Vagina (tissue), 2 donors: ENCODE measurements around the gene EIF2B5.

Experiments
- POLR2A ChIP-seq, 2 donors: fragments of 450-650 bp; IDR thresholded peaks; one replicate each; pipeline ENCODE4 v1.6.1; 2017; ENCODE audit warnings: antibody characterized with exemption in 2 of 2, mild to moderate bottlenecking in 2 of 2, moderate library complexity in 2 of 2
- TF ChIP-seq, protein P1 (sequence below), 3 experiments: fragments of 450-650 bp in 2 of 3; fragments of 200-600 bp in 1 of 3; sonication (generic) in 1 of 3; IDR thresholded peaks; one replicate each; pipeline ENCODE4 v1.5.1; 2017 to 2019; ENCODE audit warnings: antibody characterized with exemption in 3 of 3, mild to moderate bottlenecking in 2 of 3, moderate library complexity in 2 of 3

DNA sequence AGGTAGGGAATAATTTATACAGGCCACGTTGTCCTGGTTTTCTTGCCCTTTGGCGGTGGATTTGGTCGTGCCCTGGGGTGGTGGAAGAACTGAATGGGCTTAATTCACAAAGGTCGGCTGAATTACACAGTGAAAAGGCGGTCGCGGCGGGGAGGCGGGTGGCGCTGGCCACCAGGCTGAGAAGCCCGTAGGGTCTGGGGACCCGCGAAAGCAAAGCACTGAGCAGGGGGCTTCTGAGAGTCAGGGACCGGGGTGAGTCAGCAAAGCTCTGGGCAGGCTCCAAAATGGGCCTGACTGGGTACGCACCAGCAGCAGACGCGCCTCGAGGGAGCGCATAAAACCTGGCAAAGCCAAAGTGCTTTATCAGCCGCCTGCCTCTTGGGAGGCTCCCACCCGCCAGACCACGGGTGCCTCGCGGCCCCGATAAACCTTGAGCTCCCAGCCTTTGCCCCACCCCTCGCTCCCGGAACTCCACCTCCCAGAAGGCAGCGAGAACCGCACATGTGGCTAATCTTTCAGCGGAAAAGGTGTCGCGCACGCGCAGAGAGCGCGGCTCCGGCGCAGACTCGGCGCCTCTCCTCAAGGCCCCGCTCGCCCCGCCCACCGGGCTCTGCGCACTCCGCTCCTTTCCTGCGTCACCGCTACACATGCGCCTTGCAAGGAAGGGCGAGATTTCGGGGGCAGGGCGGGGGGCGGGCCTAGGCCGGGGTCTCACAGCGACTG, 50.5 kb downstream of the EIF2B5 start:
- TF ChIP-seq, protein P1, sequence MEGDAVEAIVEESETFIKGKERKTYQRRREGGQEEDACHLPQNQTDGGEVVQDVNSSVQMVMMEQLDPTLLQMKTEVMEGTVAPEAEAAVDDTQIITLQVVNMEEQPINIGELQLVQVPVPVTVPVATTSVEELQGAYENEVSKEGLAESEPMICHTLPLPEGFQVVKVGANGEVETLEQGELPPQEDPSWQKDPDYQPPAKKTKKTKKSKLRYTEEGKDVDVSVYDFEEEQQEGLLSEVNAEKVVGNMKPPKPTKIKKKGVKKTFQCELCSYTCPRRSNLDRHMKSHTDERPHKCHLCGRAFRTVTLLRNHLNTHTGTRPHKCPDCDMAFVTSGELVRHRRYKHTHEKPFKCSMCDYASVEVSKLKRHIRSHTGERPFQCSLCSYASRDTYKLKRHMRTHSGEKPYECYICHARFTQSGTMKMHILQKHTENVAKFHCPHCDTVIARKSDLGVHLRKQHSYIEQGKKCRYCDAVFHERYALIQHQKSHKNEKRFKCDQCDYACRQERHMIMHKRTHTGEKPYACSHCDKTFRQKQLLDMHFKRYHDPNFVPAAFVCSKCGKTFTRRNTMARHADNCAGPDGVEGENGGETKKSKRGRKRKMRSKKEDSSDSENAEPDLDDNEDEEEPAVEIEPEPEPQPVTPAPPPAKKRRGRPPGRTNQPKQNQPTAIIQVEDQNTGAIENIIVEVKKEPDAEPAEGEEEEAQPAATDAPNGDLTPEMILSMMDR (IDR thresholded peaks at IDR 0.05) = no peak
- no peak for TF ChIP-seq POLR2A (IDR thresholded peaks at IDR 0.05)
